SU-DHL-6 (cell line): ENCODE measurements around the gene SLC38A11.

ENCODE experiments used
- EZH2phosphoT487 ChIP-seq: fragments of 200-600 bp; sonication (generic), shearing (Covaris generic); conservative IDR thresholded peaks from 2 replicates; pipeline ENCODE4 v1.6.1; 2018; ENCODE audit warnings: mild to moderate bottlenecking, antibody characterized with exemption, low read length, moderate library complexity, mixed read lengths
- TF ChIP-seq, protein P1 (sequence below): fragments of 200-600 bp; sonication (generic); IDR thresholded peaks from one replicate; pipeline ENCODE4 v1.5.1; 2017; ENCODE audit warnings: antibody characterized with exemption, mild to moderate bottlenecking, low read length, moderate library complexity; ENCODE audit not compliant: insufficient read depth, poor library complexity, severe bottlenecking

GRCh38 chr2:164913640-164914350 lies 41.5 kb downstream of the SLC38A11 start:
- TF ChIP-seq, protein P1, sequence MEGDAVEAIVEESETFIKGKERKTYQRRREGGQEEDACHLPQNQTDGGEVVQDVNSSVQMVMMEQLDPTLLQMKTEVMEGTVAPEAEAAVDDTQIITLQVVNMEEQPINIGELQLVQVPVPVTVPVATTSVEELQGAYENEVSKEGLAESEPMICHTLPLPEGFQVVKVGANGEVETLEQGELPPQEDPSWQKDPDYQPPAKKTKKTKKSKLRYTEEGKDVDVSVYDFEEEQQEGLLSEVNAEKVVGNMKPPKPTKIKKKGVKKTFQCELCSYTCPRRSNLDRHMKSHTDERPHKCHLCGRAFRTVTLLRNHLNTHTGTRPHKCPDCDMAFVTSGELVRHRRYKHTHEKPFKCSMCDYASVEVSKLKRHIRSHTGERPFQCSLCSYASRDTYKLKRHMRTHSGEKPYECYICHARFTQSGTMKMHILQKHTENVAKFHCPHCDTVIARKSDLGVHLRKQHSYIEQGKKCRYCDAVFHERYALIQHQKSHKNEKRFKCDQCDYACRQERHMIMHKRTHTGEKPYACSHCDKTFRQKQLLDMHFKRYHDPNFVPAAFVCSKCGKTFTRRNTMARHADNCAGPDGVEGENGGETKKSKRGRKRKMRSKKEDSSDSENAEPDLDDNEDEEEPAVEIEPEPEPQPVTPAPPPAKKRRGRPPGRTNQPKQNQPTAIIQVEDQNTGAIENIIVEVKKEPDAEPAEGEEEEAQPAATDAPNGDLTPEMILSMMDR = no peak
- no peak for TF ChIP-seq EZH2phosphoT487
